AG20443 (cell line): ENCODE measurements around the gene STX3.
"Not testable (repeated sequence)": the region's sequence is repeated elsewhere in the genome, so short reads cannot be mapped to it uniquely, and the experiment has no call there.

ENCODE experiments used
- DNase-seq: peaks from one replicate; pipeline ENCODE4 v3.0.0; 2012; ENCODE audit warnings: low spot score, mixed read lengths

Gene STX3

DNA sequence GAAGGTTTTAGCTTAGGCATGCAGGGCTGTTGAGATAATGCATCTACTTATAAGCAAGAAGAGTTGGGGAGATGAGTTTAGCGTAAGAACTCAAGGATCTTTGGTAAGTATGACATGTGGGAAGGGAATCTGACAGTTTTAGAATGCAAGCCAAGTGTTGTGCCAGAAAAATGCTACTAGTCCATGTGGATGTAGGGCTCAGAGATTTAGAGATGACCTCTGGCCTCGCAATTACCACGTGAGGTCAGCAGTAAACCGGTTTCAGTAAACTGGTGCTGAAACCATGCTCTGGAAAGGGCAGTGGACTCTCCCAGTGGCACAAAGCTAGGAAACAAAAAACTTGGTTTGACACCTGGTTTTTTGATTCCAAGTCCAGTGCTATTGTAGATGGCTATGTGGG, 36.5 kb downstream of the STX3 start:
- no peak for DNase-seq

GRCh38 chr11:59792507-59792906, 37.3 kb downstream of the STX3 start:
- DNase-seq = no peak

GRCh38 chr11:59794417-59794816, 39.2 kb downstream of the STX3 start:
- DNase-seq = no peak

DNA sequence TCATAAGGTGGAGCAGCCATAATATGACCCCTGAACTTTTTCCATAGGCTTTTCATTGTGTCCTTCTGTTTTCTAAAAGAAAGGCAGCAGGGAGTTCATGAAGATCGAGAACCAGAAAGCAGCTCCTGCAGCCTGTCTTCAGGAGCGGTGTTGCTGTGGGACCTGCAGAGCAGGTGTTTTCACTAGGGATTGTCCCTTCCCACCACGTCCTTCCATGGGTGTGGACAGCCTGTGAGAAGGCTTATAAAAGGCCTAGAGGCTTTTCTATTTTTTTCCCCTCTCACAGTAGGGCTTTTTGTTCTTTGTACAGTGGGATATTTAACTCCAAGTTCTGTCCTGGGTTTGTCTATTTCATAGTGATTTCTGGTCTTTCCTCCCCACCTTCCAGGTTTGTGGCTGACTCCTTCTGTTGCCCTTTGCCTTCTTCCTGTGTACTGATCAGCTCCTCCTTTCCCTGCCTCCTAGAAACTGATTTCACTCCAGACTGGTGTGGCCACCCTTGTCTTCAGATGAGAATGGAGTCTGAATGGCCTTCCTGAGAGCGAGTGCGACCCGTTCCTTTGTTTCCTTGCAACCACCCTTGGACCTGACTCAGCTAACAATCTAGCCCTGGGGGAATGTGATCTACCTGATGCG, 45.3 kb downstream of the STX3 start:
- DNase-seq = no peak

DNA sequence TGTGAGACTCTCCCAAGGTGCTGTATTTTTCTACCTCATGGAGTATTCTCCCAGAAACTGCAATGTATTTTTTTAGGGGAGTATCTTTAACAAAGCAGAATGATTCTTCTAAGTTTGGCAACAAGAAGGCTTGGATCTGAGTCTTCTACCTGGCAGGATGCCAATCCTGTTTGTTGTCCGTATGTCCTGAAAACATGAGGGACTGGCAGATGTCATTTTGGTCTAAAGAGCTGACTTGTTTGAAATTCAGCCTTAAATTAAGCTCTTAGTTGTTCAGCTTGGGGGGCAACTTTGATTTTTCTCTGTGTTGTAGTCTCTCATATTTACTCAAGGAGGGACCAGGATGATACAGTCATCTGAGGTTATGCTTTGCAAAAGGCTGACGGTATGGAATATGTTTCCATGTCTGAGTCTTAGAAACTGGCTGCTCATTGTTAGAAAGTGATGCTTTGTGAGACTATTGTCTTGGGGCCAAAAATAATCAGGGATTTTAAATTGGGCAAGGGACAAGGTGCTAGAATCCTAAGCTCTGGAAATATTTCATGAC, 46.1 kb downstream of the STX3 start:
- DNase-seq = no peak

GRCh38 chr11:59801981-59802638, 46.9 kb downstream of the STX3 start:
- peak; percentile 59 for DNase-seq

GRCh38 chr11:59802639-59803176, 47.5 kb downstream of the STX3 start:
- peak; percentile 62 for DNase-seq

- no peak for DNase-seq
These were observed 48.9 kb downstream of the STX3 start for GRCh38 chr11:59804061-59804460.

GRCh38 chr11:59807047-59807610, 52.0 kb downstream of the STX3 start:
- no peak for DNase-seq

GRCh38 chr11:59810189-59810910, 55.2 kb downstream of the STX3 start, which contains the start of gene MRPL16:
Gene MRPL16 (minus strand): TSS chr11:59810778. CDS start chr11:59810658, 120 bp downstream.
- peak; percentile 95 for DNase-seq

DNA sequence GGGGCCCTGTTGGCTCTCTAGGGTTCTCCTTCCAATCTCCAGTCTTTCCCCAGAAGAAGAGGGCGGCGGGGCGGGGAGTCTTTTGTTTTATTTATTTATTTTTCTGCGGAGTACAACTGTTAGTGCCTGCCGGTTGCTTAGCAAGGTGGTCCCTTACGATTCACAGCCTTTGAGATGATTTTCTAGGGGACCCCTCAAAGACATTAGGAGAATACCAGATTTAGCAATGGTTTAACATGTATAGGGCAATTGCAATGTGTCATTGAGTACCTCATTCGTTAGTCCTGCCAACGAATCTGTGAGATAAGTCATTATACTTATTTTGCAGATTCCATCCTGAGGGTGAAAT, 55.7 kb downstream of the STX3 start:
- DNase-seq = no peak

DNA sequence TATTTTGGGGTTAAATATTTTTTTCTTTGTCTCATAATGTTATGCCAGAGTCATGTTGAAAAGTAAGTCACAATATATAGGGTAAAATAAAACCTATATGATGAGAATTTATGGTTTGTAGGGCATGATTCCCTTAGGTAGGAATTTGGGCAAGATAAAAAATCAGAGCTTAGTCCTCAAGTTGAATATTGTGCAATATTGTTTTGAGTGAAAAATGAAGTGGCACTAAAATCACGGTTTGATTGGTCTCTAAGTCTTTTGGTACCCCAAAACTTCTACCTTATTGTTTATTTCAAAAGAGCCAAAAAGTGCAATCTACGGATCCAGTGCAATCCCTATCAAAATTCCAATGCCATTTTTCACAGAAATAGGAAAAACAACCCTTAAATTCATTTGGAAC, 57.0 kb downstream of the STX3 start:
- DNase-seq = no peak

GRCh38 chr11:59813364-59813763, 58.2 kb downstream of the STX3 start:
- no peak for DNase-seq

DNA sequence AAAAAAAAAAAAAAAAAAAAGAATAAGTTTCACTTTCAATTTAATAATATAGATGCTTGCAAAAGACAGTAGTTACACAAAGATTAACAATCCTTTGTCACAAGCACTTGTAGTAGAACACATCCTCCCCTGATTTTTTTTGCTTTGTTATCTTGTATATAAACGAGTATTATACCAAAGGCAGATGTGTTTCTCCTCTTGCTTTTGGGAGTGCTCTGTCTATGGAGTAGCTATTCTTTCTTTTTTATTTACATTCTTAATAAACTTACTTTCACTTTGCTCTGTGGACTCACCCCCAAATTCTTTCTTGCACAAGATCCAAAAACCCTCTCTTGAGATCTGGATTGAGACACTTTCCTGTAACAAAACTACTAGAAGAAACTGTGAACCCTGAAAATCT, 58.8 kb downstream of the STX3 start:
- no peak for DNase-seq

DNA sequence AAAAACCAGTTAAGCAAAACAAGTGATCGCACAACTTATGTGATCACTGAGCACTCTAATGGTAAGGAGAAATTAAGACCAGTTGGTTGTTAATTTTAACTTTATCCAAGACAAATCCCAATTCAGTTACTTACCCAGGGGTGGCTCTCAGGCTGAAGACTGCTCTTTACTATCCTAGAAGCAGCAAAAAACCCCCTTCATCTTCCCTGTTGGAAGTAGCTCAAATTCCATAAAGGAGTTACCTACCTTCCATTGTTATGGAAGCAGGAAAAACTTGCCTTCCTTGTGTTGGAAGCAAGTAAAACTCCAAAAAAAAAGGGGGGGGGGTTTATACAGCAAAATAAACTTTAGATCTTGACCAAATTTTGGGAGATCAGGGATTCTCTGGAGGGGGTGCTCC, 60.6 kb downstream of the STX3 start:
- DNase-seq = no peak

DNA sequence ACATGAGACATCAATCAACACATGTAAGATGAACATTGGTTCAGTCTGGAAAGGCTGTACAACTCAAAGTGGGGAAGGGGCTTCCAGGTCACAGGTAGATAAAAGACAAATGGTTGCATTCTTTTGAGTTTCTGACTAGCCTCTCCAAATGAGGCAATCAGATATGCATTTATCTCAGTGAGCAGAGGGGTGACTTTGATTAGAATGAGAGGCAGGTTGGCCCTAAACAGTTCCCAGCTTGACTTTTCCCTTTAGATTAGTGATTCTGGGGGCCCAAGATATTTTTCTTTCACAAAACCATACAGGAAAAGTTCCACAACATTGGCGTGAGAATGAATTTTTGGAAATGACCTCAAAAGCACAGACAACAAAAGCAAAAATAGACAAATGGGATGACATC, 61.3 kb downstream of the STX3 start:
- DNase-seq = not testable (repeated sequence)

DNA sequence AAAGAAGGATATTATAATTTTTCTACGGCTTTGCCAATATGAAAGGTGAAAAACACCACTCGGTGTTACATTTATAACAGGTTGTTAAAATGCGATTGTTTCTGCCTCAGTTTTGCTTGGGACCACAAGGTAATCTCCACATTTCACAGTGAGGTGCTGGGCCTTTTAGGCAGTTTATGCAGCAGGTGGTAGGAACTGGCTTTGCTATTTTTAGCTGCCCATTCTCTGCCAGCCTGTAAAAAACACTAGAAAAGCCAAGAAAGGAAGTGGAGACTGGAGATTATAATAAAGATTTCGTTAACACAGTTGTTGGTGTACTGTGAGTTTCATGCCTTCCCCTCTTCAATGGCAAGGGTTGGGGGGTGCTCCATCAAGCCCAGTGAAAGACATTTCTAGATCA, 63.4 kb downstream of the STX3 start:
- no peak for DNase-seq

GRCh38 chr11:59822989-59823566, 67.9 kb downstream of the STX3 start:
- peak; percentile 68 for DNase-seq

DNA sequence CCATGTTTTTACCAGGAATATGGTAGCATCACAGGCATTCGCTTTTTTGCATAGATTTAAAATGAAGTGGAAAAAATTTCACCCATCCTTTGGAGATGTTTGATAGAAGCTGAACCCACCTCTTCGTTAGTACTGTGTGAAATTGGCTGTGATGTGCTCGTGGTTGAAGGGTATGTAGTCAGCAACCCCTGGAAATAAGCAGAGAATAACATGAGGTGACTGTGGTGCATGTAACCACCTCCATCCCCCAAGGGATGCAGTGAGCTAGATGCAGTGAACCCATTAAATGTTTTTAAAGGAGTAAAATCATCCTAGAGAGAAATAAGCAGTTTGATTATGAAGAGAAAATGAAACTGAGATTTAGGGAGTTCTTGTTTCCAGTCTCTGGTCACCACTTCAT, 74.2 kb downstream of the STX3 start:
- no peak for DNase-seq

GRCh38 chr11:59833602-59834001, 78.4 kb downstream of the STX3 start:
- DNase-seq = no peak

DNA sequence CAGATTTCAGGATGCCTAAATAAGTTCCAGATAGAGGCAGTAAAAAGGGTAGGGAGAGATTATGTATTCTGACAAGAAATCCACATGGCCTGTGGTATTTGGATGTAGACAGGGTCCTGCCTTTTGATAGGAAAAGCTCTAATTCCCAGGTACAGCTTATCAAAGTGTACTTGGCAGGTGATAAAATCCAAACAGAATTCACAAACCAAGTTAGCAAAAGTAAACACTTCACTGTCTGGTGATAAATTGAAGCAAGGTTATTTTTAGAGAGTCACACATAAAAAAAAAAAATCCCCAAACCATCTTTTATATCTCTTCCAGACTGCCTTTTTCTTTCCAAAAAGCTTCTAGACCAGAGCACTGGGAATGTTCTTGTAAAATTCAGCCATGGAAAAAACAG, 84.4 kb downstream of the STX3 start:
- DNase-seq = no peak

GRCh38 chr11:59841514-59841913, 86.3 kb downstream of the STX3 start:
- DNase-seq = no peak
